Right ventricle myocardium inferior (tissue), 1 donor: ENCODE results near the gene CYP8B1. TPM values are rescaled to one million over a fixed set of nuclear protein-coding genes. Genes with fewer than 3 reads are reported as not detected.
"Not testable (repeated sequence)": the region's sequence is repeated elsewhere in the genome, so short reads cannot be mapped to it uniquely, and the experiment has no call there.

Experiments
- ATAC-seq: fragments of 200-7000 bp; cut with Tn5 transposase; one replicate; pipeline ENCODE4 v1.9.1; 2020; ENCODE audit warnings: mild to moderate bottlenecking, moderate library complexity
- DNase-seq: peaks from one replicate; pipeline ENCODE4 v3.0.0; 2021; ENCODE audit errors: missing footprints
- intact Hi-C: fragments of 100-400 bp; cut with DNase I; formaldehyde crosslinking; loops from one replicate; pipeline ENCODE4 v1.11.0; 2022
- total RNA-seq: library from RNA; stranded (reverse); fragmentation: NEBNext Ultra II Directional; extraction: Animal tissue kit (Norgen Biotek cat#: 25700); gene quantifications from one replicate; pipeline ENCODE4 v1.2.1, GENCODE V29; 2021
- donor health status: DM: no; HTN: yes; CAD: no; lungs with severe emphysema.

CYP8B1 gene
- total RNA-seq, 1 donor from 2014 or later, result not detected

DNA sequence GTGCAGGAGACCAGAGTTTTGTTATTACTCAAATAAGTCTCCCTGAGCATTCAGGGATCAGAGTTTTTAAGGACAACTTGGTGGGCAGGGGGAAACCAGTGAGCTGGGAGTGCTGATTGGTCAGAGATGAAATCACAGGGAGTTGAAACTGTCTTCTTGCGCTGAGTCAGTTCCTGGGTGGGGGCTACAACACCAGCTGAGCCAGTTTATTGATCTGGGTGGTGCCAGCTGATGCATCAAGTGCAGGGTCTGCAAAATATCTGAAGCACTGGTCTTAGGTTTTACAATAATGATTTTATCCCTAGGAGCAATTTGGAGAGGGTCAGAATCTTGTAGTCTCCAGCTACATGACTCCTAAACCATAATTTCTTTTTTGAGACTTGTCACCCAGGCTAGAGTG is 16.5 kb upstream of the CYP8B1 start:
- intact Hi-C loops, result no loop called here
- DNase-seq, result no peak
- no peak for ATAC-seq

DNA sequence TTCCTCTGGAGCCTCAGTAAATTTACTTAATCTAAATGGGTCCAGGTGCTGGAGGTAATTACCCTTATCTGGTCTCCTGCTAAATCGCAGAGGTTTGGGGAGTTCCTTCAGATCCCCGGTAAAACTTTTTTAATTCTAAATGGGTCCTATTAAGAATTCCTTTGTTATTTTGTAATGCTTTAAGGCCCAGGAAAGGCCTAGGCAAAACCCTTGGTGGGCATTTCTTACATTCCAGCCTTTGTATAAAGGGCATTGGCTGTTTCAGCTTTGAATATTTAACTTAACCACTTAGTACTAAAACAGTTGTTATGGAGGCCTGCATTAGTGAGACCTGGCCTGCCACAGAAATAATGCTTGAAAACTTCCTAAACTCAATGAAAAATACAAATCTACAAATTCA is 15.4 kb upstream of the CYP8B1 start:
- DNase-seq, result no peak
- ATAC-seq, result no peak
- intact Hi-C loops, result no loop called here

DNA sequence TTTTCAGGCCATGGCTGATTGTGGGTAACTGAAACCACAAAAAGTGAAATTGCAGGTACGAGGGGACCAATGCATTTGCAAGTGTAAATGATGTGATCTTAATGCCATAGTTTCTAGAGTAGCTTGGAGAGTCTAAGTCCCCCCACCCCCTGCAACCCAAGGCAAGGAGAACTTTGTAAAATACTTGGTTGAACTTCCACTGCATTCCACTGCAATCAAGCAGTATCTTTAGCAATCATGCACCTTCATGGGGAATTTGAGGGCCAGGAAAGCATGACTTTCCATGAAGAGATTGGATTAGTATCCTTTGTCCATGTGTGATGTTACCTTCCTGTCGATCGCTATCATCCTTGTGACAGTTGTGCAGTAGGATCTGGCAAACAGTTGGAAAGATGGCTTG is 11.4 kb upstream of the CYP8B1 start:
- ATAC-seq (no peak), DNase-seq (no peak)
- intact Hi-C loops, result loop anchor here (10.0 kb wide), 1 partner anchor 302 kb away; the partner anchor contains the start of gene SEC22C

DNA sequence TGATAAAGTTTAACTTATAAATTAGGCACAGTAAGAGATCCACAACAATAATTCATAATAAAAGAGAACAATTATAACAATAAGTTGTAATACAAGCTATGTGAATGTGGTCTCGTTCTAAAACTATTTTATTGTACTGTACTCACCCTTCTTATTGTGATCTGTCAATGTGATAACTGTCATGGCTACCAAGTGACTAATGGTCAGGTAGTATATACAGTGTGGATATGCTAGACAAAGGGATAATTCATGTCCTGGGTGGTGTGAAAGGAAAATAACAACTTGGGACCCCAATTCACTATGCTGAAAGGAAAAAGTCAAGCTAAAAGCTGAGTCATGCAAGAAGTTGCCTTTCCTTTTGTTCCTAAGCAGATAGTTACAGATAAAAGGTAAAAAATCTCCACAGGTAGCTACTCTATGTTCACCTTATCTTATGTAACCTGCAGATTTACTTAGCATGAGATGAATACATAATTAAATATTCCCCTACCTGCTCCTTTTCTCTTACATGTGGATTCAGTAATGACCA is 10.7 kb upstream of the CYP8B1 start:
- ATAC-seq (no peak), DNase-seq (no peak)
- intact Hi-C loops, result loop anchor here (10.0 kb wide), 1 partner anchor 302 kb away; the partner anchor contains the start of gene SEC22C

- intact Hi-C loops, result loop anchor here (10.0 kb wide), 1 partner anchor 300 kb away; the partner anchor contains the start of gene SEC22C
- ATAC-seq (no peak), DNase-seq (no peak)
These were observed 8.6 kb upstream of the CYP8B1 start for GRCh38 chr3:42884324-42884723.

DNA sequence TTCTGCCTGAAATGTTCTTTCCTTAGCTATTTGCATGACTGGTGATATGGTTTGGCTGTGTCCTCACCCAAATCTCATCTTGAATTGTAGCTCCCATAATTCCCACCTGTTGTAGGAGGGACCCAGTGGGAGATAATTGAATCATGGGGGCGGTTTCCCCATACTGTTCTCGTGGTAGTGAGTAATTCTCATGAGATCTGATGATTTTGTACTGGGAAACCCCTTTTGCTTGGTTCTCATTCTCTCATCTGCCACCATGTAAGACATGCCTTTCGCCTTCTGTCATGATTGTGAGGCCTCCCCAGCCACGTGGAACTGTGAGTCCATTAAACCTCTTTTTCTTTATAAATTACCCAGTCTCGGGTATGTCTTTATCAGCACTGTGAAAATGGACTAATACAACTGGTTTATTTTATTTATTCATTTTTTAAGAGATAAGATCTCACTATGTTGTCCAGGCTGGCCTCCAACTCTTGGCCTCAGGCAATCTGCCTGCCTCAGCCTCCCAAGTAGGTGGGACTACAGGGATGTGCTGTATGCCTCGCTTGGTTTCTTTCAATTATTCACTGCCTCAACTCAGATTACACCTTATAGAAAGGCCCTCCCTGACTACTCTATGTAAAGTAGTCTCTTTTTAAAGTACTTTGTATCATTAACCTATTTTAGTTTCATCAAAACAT is 7.7 kb upstream of the CYP8B1 start:
- not testable (repeated sequence) for DNase-seq, ATAC-seq
- intact Hi-C loops, result loop anchor here (10.0 kb wide), 1 partner anchor 299 kb away; the partner anchor contains the start of gene SEC22C

DNA sequence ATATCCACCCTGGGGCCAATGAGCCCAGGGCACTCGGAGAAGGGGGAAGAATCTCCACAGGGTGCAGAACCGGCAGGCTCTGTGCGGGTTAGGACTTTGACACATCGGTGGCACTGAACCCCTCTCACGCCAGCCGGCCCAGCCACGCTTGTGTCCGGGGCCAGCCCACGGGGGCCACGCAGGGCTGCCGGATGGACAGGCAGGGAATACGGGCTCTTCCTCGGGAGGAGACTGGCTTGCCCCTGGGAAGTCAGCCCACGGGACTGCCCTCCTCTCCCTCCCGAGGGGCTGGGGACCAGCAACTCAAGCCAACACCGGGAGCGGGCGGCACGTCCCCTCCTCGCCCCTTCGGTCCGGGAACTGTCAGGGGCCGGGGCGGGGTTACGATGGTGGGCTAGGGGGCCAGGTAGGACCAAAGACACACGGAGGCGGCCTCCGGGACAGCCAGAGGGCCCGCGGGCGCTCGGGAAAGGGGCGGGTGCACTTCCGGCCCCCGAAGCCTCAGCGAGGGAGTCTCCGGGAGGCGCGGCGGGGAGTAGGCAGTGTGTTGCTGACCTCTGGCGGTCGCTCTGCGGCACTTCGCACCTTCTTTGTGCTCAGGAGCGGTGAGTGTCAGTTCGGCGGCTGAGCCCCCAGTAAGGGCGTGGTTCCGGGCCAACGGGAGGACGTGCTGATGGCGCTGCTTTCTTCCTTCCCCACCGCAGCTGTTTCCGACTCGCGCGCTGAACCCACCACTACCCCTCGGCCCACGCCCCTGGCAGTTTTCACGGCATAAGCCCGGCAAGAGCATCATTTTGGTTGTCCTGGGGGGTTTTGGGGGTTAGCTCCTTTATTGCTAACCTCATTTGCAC is 5.1 kb upstream of the CYP8B1 start:
- intact Hi-C loops, result loop anchor here (1.0 to 10.0 kb wide), 3 partner anchors 50 to 296 kb away; partner anchors contain the start of gene SEC22C
- peak; percentile 97 for ATAC-seq
- peak; percentile 93 for DNase-seq

DNA sequence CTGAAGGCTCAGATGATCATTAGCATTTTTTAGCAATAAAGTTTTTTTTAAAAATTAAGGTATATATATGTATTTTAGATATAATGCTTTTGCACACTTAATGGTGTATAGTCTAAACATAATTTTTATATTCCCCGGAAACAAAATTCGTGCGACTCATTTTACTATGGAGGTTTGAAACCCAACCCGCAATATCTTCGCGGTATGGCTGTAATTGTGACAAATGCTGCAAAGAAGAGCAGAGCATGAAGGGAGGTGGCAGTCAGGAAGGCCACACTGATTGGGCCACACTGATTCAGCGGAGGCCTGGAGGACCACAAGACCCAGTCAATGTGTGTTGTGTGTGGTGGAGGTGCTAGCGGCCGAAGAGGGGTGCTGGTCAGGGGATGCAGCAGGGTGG is 4.5 kb upstream of the CYP8B1 start:
- peak; percentile 17 for ATAC-seq
- DNase-seq, result no peak
- intact Hi-C loops, result loop anchor here (2.0 to 10.0 kb wide), 2 partner anchors 99 to 295 kb away; partner anchors contain the start of gene SEC22C

DNA sequence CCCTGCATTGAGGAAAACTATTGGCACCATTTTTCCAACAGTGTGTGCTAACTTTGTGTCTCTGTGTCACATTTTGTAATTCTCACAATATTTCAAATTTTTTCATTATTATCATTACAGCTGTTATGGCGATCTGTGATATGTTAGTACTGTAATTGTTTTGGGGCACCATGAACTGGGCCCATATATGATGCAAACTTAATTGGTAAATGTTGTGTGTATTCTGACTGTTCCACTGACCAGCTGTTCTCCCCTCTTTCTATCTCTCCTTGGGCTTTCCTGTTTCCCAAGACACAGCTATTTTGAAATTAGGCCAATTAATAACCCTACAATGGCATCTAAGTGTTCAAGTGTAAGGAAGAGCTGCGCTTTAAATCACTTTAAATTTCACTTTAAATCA is 2.2 kb upstream of the CYP8B1 start:
- intact Hi-C loops, result no loop called here
- DNase-seq, result no peak
- ATAC-seq, result no peak

DNA sequence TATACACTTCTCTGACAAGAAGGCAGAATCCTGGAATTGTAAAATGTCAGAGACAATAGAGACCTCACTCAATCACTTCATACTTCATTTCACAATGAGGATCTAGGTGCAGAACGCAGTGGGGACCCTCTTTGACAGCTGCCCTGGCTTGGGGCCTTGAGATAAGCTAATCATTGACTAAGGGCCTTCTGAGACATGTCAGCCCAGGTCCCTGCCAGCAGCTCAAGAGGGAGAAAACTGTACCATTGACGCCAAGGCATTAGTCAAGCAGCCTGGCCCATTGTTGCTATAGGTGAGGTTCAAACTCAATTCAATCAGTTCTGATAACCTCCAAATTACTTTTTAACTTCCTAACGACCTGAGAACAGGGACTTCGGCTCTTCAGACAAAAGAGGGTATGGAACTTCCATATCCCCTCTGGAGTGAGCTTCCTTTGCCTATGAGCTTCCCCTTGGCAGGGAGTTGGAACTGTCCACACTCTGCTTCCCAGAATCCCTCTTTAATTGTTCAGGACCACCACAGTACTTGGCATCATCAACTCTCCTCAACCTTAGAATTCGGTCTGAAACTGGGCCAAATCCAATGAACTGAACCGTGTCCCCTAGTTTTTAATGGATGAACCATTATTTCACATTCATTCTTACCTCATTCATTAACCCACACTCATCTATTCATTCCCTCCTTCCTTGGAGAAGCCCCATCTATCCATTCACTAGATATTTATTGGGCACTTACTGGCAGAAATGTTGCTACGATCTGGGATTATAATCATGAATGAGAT is 1.5 kb upstream of the CYP8B1 start:
- DNase-seq, result no peak
- intact Hi-C loops, result no loop called here
- no peak for ATAC-seq

GRCh38 chr3:42876401-42876800 is 722 bp upstream of the CYP8B1 start:
- intact Hi-C loops, result no loop called here
- DNase-seq (no peak), ATAC-seq (no peak)

DNA sequence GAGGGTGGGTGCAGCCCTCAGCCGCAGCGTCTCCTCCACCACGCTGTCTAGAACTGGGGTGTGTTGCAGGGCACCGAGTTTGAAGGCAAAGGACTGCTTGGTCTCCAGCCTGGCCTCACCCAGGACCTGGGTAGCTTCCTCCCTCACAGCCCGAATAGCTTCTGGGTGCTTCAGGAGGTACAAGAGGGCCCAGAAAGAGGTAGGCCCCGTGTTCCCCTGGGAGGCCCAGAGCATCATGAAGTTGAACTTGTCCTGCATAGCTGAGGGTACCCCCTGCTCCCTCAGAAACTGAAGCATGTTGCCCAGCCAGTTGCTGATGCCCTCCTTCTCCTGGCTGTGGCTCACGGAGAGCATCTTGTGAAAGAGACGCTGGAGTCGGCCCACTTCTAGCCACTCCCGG is 930 bp downstream of the CYP8B1 start:
- DNase-seq (no peak), ATAC-seq (no peak)
- intact Hi-C loops, result no loop called here

GRCh38 chr3:42873221-42873982 is 2.3 kb downstream of the CYP8B1 start:
- DNase-seq (no peak), ATAC-seq (no peak)
- intact Hi-C loops, result no loop called here

- intact Hi-C loops, result no loop called here
- no peak for ATAC-seq
- DNase-seq, result no peak
These were observed 3.0 kb downstream of the CYP8B1 start for GRCh38 chr3:42872718-42873117.

GRCh38 chr3:42871592-42872196 is 4.0 kb downstream of the CYP8B1 start:
- peak; percentile 63 for ATAC-seq
- intact Hi-C loops, result no loop called here

DNA sequence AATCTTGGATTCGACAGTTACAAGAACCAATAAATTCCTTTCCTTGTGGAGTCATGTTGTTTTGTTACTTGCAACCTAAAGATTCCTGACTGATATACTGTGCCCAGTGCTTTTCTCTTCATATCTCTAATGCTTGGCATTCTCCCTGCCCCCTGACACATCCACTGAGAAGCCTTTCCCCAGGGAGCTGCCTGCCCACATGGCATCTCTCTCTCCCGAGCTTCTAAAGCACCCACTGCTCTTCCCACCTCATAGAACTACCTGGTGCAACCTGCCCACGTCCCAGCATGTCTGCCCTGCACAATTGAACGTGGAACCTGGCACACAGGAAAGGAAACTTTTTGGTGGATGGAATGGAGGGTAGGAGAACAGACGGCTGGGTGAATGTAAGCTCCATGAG is 6.8 kb downstream of the CYP8B1 start:
- ATAC-seq (no peak), DNase-seq (no peak)
- intact Hi-C loops, result no loop called here

More at GRCh38 chr3:42871592-42872196, 4.0 kb downstream of the CYP8B1 start:
- no peak for DNase-seq

GRCh38 chr3:42867138-42867537 is 8.5 kb downstream of the CYP8B1 start:
- ATAC-seq (no peak), DNase-seq (no peak)
- intact Hi-C loops, result no loop called here

DNA sequence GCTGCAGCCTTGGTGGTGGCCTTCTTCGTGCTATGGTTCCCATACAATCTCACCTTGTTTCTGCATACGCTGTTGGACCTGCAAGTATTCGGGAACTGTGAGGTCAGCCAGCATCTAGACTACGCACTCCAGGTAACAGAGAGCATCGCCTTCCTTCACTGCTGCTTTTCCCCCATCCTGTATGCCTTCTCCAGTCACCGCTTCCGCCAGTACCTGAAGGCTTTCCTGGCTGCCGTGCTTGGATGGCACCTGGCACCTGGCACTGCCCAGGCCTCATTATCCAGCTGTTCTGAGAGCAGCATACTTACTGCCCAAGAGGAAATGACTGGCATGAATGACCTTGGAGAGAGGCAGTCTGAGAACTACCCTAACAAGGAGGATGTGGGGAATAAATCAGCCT is 10.4 kb downstream of the CYP8B1 start:
- ATAC-seq (no peak), DNase-seq (no peak)
- intact Hi-C loops, result no loop called here
